ENCODE data around the gene SIAH3.

The SIAH3 gene

GRCh38 chr13:45787346-45787745 lies 64.2 kb downstream of the SIAH3 start:
- no peak overlapping the region for H3K4me2 ChIP-seq (ENCODE audit: low read length)
- H3F3A ChIP-seq (ENCODE audit: insufficient read depth, low read length): no peaks in the 10 kb centered on the region
- H3K4me1 ChIP-seq (ENCODE audit: insufficient read depth, low read length, severe bottlenecking): no peaks in the 10 kb centered on the region
- no peaks in the 10 kb centered on the region for H3K9me2 ChIP-seq (ENCODE audit: low read depth, low read length)
- no peak overlapping the region for H3K27ac ChIP-seq (ENCODE audit: low read depth, low read length, poor library complexity, severe bottlenecking)
- H3K9ac ChIP-seq (ENCODE audit: low read length): no peak overlapping the region
- H4K20me1 ChIP-seq (ENCODE audit: insufficient read depth, low read length): no peaks in the 10 kb centered on the region
- no peaks in the 10 kb centered on the region for H3K9me3 ChIP-seq (ENCODE audit: low read length)
- no peaks in the 10 kb centered on the region for H3K79me2 ChIP-seq (ENCODE audit: insufficient read depth, low read length)
- no peaks in the 10 kb centered on the region for H3K27me3 ChIP-seq (ENCODE audit: insufficient read depth, low read length)
- H3K36me3 ChIP-seq (ENCODE audit: insufficient read depth, low read length): no peaks in the 10 kb centered on the region
- TF ChIP-seq CTCF (IDR thresholded peaks at IDR 0.05; ENCODE audit: low read length) (no peak), EZH2 (IDR thresholded peaks at IDR 0.05; ENCODE audit: borderline replicate concordance, low read length) (no peak)
- H2AFZ ChIP-seq (ENCODE audit: low read length): no peak overlapping the region
- no peak overlapping the region for H3K4me3 ChIP-seq (ENCODE audit: low read depth, low read length, poor library complexity, severe bottlenecking)

GRCh38 chr13:45786293-45786920 lies 65.1 kb downstream of the SIAH3 start:
- no peak overlapping the region for H3K4me2 ChIP-seq (ENCODE audit: low read length)
- no peaks in the 10 kb centered on the region for H3F3A ChIP-seq (ENCODE audit: insufficient read depth, low read length)
- TF ChIP-seq CTCF (IDR thresholded peaks at IDR 0.05; ENCODE audit: low read length): no peak
- no peak for TF ChIP-seq EZH2 (IDR thresholded peaks at IDR 0.05; ENCODE audit: borderline replicate concordance, low read length)

DNA sequence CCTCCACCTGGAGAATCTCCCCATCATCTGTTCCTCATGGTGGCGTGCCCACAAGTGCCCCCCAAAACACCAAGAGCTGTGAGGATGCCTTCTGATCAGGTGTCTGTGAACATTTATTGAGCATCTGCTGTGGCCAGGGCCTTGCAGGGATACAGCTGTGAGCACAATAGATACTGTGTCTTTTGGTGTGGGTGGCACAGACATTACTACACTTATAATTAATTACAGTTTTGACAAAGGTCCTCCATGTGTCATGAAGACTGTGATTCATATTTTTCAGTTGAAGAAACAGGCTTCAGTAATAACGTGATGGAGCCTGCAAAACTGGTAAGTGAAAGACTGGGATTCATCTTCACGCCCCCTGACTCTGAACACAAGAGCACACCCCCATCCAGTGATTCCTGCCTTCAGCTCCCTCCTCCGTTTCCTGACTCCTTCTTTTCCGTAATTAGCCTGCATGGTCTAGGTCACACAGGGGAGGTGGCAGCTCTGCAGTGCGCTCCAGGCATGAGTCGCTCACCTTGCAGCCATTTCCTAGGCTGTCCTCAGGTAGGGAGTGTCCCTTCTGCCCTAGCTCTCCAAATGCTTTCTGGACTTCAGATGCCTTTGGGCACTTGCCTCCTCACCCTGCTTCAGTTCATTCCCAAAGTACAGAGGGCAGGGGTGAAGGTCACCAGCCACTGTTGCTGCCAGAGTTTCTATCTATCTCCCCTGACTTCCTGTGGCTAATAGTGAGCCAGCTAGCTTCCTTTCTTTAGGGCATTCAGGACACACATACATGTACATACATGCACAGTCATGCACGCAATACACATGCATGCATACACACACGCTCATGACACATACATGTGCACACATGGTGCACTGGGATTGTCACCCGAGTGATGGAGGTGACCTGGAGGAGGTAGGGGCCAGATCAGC lies 66.5 kb downstream of the SIAH3 start:
- H2AFZ ChIP-seq (ENCODE audit: low read length): no peak overlapping the region
- no peaks in the 10 kb centered on the region for H3K4me1 ChIP-seq (ENCODE audit: insufficient read depth, low read length, severe bottlenecking)
- no peaks in the 10 kb centered on the region for H3F3A ChIP-seq (ENCODE audit: insufficient read depth, low read length)
- no peaks in the 10 kb centered on the region for H4K20me1 ChIP-seq (ENCODE audit: insufficient read depth, low read length)
- no peaks in the 10 kb centered on the region for H3K9me3 ChIP-seq (ENCODE audit: low read length)
- no peak overlapping the region for H3K27ac ChIP-seq (ENCODE audit: low read depth, low read length, poor library complexity, severe bottlenecking)
- no peaks in the 10 kb centered on the region for H3K27me3 ChIP-seq (ENCODE audit: insufficient read depth, low read length)
- no peaks in the 10 kb centered on the region for H3K36me3 ChIP-seq (ENCODE audit: insufficient read depth, low read length)
- no peak overlapping the region for H3K4me2 ChIP-seq (ENCODE audit: low read length)
- no peaks in the 10 kb centered on the region for H3K9me2 ChIP-seq (ENCODE audit: low read depth, low read length)
- no peak overlapping the region for H3K4me3 ChIP-seq (ENCODE audit: low read depth, low read length, poor library complexity, severe bottlenecking)
- H3K79me2 ChIP-seq (ENCODE audit: insufficient read depth, low read length): no peaks in the 10 kb centered on the region
- TF ChIP-seq CTCF (IDR thresholded peaks at IDR 0.05; ENCODE audit: low read length) (no peak), EZH2 (IDR thresholded peaks at IDR 0.05; ENCODE audit: borderline replicate concordance, low read length) (no peak)
- H3K9ac ChIP-seq (ENCODE audit: low read length): no peak overlapping the region

More at GRCh38 chr13:45786293-45786920, 65.1 kb downstream of the SIAH3 start:
- H3K27ac ChIP-seq (ENCODE audit: low read depth, low read length, poor library complexity, severe bottlenecking): no peak overlapping the region
- H3K79me2 ChIP-seq (ENCODE audit: insufficient read depth, low read length): no peaks in the 10 kb centered on the region
- no peaks in the 10 kb centered on the region for H3K4me1 ChIP-seq (ENCODE audit: insufficient read depth, low read length, severe bottlenecking)
- H3K36me3 ChIP-seq (ENCODE audit: insufficient read depth, low read length): no peaks in the 10 kb centered on the region
- no peaks in the 10 kb centered on the region for H4K20me1 ChIP-seq (ENCODE audit: insufficient read depth, low read length)
- no peak overlapping the region for H2AFZ ChIP-seq (ENCODE audit: low read length)
- no peaks in the 10 kb centered on the region for H3K9me2 ChIP-seq (ENCODE audit: low read depth, low read length)
- H3K27me3 ChIP-seq (ENCODE audit: insufficient read depth, low read length): no peaks in the 10 kb centered on the region
- H3K9ac ChIP-seq (ENCODE audit: low read length): no peak overlapping the region
- H3K4me3 ChIP-seq (ENCODE audit: low read depth, low read length, poor library complexity, severe bottlenecking): no peak overlapping the region
- H3K9me3 ChIP-seq (ENCODE audit: low read length): no peaks in the 10 kb centered on the region
